Gastrocnemius medialis (tissue), 4 donors: ENCODE results near the gene ADGRL3. TPM values are rescaled to one million over a fixed set of nuclear protein-coding genes. Genes with fewer than 3 reads are reported as not detected.
"Not testable (repeated sequence)": the region's sequence is repeated elsewhere in the genome, so short reads cannot be mapped to it uniquely, and the experiment has no call there.

Source experiments
- ATAC-seq, 2 donors: fragments of 150-250 bp; one replicate each; pipeline ENCODE4 v1.9.1; 2016
- DNase-seq, 2 donors: peaks; one replicate each; pipeline ENCODE4 v3.0.0-alpha.2; 2019
- H3K27ac ChIP-seq, 4 donors: fragments of 200-600 bp; sonication (generic); 1 replicate in 1 of 4; 2 replicates in 3 of 4; pipeline ENCODE4 v1.5.1; 2016 to 2018; ENCODE audit warnings: mild to moderate bottlenecking in 2 of 4, moderate library complexity in 1 of 4
- H3K27me3 ChIP-seq, 3 donors: fragments of 200-600 bp; sonication (generic) in 2 of 3; 1 replicate in 1 of 3; 2 replicates in 2 of 3; pipeline versions ENCODE4 v1.5.1 to v1.6.0; 2016 to 2019; ENCODE audit warnings: mild to moderate bottlenecking in 1 of 3, moderate library complexity in 1 of 3
- H3K36me3 ChIP-seq, 2 donors: fragments of 200-600 bp; sonication (generic) in 1 of 2; one replicate each; pipeline ENCODE4 v1.5.1; 2017 to 2018
- H3K4me1 ChIP-seq, 2 donors: fragments of 200-600 bp; sonication (generic) in 1 of 2; one replicate each; pipeline ENCODE4 v1.5.1; 2016 to 2017; ENCODE audit warnings: mild to moderate bottlenecking in 2 of 2
- H3K4me3 ChIP-seq, 4 donors: fragments of 200-600 bp; sonication (generic) in 3 of 4; 1 replicate in 1 of 4; 2 replicates in 3 of 4; pipeline ENCODE4 v1.5.1; 2016 to 2019; ENCODE audit warnings: mild to moderate bottlenecking in 2 of 4
- H3K9me3 ChIP-seq, 3 donors: fragments of 200-600 bp; sonication (generic) in 2 of 3; 1 replicate in 1 of 3; 2 replicates in 2 of 3; pipeline ENCODE4 v1.5.1; 2016 to 2019
- POLR2A ChIP-seq, 2 donors: fragments of 450-650 bp; IDR thresholded peaks; one replicate each; pipeline ENCODE4 v1.6.1; 2017; ENCODE audit warnings: antibody characterized with exemption in 2 of 2, mild to moderate bottlenecking in 2 of 2, moderate library complexity in 2 of 2
- in situ Hi-C, 4 donors: fragments of 200-750 bp; cut with MboI; loops; one replicate each; pipeline versions ENCODE4 v1.15.0 to v1.8.0; 2017; ENCODE audit warnings: low sequenced_read_pairs in 4 of 4
- intact Hi-C: fragments of 100-400 bp; cut with DNase I; formaldehyde crosslinking; loops from one replicate; pipeline ENCODE4 v1.15.1; 2023; ENCODE audit warnings: low total_unique reads
- total RNA-seq, 4 donors: library from RNA; depleted of rRNA; stranded (reverse); fragments of >200 nt; gene quantifications; one replicate each; pipeline versions ENCODE4 v1.1.0 to v1.2.3, GENCODE V29; 2016
- TF ChIP-seq, protein P1 (sequence below), 5 experiments: fragments of 450-650 bp in 3 of 5; fragments of 200-600 bp in 2 of 5; sonication (generic) in 2 of 5; IDR thresholded peaks in 4 of 5; conservative IDR thresholded peaks in 1 of 5; 1 replicate in 4 of 5; 2 replicates in 1 of 5; pipeline ENCODE4 v1.5.1; 2016 to 2019; ENCODE audit warnings: antibody characterized with exemption in 5 of 5, mild to moderate bottlenecking in 3 of 5, moderate library complexity in 3 of 5

Gene ADGRL3
- total RNA-seq, 4 donors from 2014 or later: 0.69 to 2.2 (median 1.1) TPM

DNA sequence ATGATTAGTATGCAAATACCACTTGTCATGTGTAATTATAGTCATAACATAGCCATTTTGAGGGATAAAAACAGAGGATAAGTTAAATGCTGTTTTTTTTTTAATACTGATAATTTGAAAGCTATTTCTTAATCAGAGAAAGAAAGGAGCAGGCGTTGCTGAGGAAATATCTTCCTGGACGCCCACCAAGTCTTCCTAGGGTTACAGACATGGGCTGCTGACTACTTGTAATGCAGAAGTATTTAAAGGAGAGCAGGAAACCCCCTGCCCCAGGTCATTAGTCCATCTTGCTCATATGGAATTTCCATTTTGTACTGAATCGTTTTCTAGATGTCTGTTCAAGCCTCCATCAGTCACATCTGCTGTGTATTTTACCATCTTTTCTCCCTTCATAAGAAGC lies 176.2 kb downstream of the ADGRL3 start:
- ATAC-seq: no peak
- intact Hi-C loops: no loop called here

DNA sequence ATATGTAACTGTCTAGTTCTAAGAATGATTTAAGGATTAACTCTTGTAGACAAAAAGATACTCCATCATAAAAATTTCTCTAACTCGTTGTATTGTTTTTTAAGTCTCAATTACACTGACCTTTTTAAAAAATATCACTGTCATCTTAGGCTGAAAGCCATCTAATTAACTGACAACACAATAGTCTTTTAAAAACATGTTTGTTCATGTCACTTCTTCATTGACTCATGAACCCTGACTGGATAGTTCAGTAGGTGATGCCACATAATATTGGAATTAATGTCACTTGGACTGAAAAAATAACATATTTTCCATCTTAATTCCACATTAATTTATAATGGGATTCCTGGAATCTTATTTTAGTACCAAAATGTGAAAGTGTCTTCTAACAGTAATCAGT lies 179.3 kb downstream of the ADGRL3 start:
- in situ Hi-C loops: loop anchor here in 1 of 4 donors (25.0 kb wide), 1 partner anchor 108 kb away; no protein-coding TSS in a partner anchor
- Histone ChIP-seq H3K27ac (no peak overlapping the region), H3K27me3 (no peaks in the 10 kb centered on the region), H3K4me3 (no peak overlapping the region), H3K36me3 (no peaks in the 10 kb centered on the region), H3K4me1 (no peaks in the 10 kb centered on the region), H3K9me3 (no peaks in the 10 kb centered on the region)
- intact Hi-C loops: no loop called here
- TF ChIP-seq, protein P1, sequence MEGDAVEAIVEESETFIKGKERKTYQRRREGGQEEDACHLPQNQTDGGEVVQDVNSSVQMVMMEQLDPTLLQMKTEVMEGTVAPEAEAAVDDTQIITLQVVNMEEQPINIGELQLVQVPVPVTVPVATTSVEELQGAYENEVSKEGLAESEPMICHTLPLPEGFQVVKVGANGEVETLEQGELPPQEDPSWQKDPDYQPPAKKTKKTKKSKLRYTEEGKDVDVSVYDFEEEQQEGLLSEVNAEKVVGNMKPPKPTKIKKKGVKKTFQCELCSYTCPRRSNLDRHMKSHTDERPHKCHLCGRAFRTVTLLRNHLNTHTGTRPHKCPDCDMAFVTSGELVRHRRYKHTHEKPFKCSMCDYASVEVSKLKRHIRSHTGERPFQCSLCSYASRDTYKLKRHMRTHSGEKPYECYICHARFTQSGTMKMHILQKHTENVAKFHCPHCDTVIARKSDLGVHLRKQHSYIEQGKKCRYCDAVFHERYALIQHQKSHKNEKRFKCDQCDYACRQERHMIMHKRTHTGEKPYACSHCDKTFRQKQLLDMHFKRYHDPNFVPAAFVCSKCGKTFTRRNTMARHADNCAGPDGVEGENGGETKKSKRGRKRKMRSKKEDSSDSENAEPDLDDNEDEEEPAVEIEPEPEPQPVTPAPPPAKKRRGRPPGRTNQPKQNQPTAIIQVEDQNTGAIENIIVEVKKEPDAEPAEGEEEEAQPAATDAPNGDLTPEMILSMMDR (IDR thresholded peaks at IDR 0.05 in 4 of 5, conservative IDR thresholded peaks at IDR 0.05 in 1 of 5): no peak
- no peak for TF ChIP-seq POLR2A (IDR thresholded peaks at IDR 0.05)
- no peak for DNase-seq
- ATAC-seq: no peak

More for the DNA sequence above, 176.2 kb downstream of the ADGRL3 start:
- TF ChIP-seq, protein P1 (IDR thresholded peaks at IDR 0.05 in 4 of 5, conservative IDR thresholded peaks at IDR 0.05 in 1 of 5): no peak
- no peak for TF ChIP-seq POLR2A (IDR thresholded peaks at IDR 0.05)
- no peaks in the 10 kb centered on the region for H3K36me3 ChIP-seq
- DNase-seq: no peak
- H3K27me3 ChIP-seq: no peaks in the 10 kb centered on the region
- in situ Hi-C loops: loop anchor here in 1 of 4 donors (25.0 kb wide), 1 partner anchor 111 kb away; no protein-coding TSS in a partner anchor
- no peaks in the 10 kb centered on the region for H3K4me1 ChIP-seq
- H3K9me3 ChIP-seq: no peaks in the 10 kb centered on the region
- no peak overlapping the region for H3K27ac ChIP-seq
- no peak overlapping the region for H3K4me3 ChIP-seq

DNA sequence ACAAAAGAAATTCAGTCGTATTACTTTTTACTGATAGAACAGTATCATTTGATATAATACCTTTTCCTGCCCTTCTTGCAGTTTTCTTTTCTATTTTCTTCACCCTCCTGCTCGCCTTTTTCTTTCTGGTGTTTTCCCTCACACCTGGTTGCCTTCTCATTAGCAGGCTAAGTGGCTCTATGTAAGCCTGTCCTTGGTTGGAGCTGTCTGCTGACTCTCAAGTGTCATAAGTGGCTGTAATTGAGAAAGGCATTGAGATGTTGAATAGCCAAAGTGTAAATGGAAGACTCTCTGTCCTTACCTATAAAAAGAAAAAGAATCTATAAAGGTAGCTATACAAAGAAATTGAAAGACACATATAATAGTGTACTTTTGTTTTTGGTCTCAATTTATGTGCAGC lies 180.7 kb downstream of the ADGRL3 start:
- Histone ChIP-seq H3K36me3 (no peaks in the 10 kb centered on the region), H3K27ac (no peak overlapping the region), H3K4me1 (no peaks in the 10 kb centered on the region), H3K27me3 (no peaks in the 10 kb centered on the region), H3K4me3 (no peak overlapping the region), H3K9me3 (no peaks in the 10 kb centered on the region)
- in situ Hi-C loops: loop anchor here in 1 of 4 donors (25.0 kb wide), 1 partner anchor 106 kb away; no protein-coding TSS in a partner anchor
- ATAC-seq: no peak
- intact Hi-C loops: no loop called here
- no peak for DNase-seq
- no peak for TF ChIP-seq POLR2A (IDR thresholded peaks at IDR 0.05)
- TF ChIP-seq, protein P1 (IDR thresholded peaks at IDR 0.05 in 4 of 5, conservative IDR thresholded peaks at IDR 0.05 in 1 of 5): no peak

DNA sequence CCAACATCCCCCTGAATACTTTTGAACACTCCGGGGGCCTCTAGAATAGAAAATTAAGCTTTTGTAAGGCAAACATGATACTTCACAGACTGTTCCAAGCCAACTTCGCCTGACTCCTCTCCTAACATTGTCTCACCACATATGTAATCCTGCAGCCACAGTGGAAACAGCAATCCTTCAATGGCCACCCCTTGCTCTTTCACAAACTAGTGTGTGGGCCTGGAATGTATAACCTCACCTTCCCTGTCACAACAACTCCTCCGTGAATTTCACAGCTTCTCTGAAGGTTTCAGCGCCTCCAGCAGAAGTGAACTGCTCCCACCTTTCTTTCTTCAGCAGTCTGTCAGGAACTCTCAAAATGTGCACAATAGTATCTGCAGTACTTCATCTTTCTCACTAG lies 185.1 kb downstream of the ADGRL3 start:
- Histone ChIP-seq H3K4me3 (no peak overlapping the region), H3K9me3 (no peaks in the 10 kb centered on the region), H3K27me3 (no peaks in the 10 kb centered on the region), H3K36me3 (no peaks in the 10 kb centered on the region), H3K27ac (no peak overlapping the region), H3K4me1 (no peaks in the 10 kb centered on the region)
- in situ Hi-C loops: loop anchor here in 1 of 4 donors (25.0 kb wide), 1 partner anchor 102 kb away; no protein-coding TSS in a partner anchor
- ATAC-seq (no peak), DNase-seq (no peak)
- TF ChIP-seq, protein P1 (IDR thresholded peaks at IDR 0.05 in 4 of 5, conservative IDR thresholded peaks at IDR 0.05 in 1 of 5): no peak
- TF ChIP-seq POLR2A (IDR thresholded peaks at IDR 0.05): no peak
- intact Hi-C loops: no loop called here

- ATAC-seq, H3K36me3 ChIP-seq, H3K27ac ChIP-seq, H3K9me3 ChIP-seq, H3K4me3 ChIP-seq, intact Hi-C loops, DNase-seq, H3K27me3 ChIP-seq, H3K4me1 ChIP-seq: not testable (repeated sequence)
- in situ Hi-C loops: loop anchor here in 1 of 4 donors (25.0 kb wide), 1 partner anchor 100 kb away; no protein-coding TSS in a partner anchor
Observed at GRCh38 chr4:61387372-61387771, 187.2 kb downstream of the ADGRL3 start.
